HG02571 (cell line): ENCODE measurements around the gene PAWR.
"Not testable (repeated sequence)": the region's sequence is repeated elsewhere in the genome, so short reads cannot be mapped to it uniquely, and the experiment has no call there.

Experiments used
- ATAC-seq: cut with Tn5 transposase; IDR thresholded peaks from one replicate; pipeline ENCODE4 v1.9.1; 2021; ENCODE audit warnings: mild to moderate bottlenecking, moderate library complexity; ENCODE audit not compliant: unreplicated experiment

The PAWR gene

DNA sequence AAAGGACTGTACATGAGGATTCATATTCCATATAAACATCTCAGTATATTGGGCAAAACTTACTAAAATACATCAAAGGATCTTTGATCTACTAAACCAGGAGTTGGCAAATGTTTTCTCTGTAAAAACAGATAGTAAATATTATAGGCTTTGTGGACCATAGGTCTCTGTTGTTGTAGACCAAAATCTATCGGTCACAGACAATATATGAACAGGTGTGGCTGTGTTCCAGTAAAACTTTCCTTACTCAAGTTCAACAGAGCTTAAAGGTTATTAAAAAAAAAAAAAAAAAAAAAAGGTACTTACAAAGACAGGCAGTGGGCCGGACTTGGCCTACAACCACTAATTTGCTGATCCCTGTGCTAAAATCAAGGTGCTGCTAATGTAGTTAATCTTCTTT lies 40.3 kb downstream of the PAWR start:
- ATAC-seq: no peak

DNA sequence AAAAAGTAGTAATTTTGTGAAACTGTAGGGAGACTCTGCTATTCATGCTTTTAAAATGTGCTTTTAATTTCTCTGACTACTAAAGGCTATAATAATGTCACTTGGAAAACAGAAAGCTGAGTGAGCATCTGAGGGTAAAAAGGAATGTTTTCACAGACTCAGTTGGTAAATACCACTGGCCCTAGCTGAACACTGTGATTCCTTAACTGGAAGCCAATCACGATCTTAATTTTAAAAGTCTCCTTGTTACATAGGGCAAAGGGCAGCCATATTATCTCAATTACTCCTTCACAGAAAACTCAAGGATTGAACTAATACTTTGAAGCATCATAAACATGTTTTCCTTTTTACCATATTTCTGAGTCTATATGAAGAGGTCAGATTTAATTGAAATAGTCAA lies 41.9 kb downstream of the PAWR start:
- ATAC-seq: no peak

- ATAC-seq: not testable (repeated sequence)
Observed at GRCh38 chr12:79646843-79647242, 43.9 kb downstream of the PAWR start.

- peak; percentile 96 for ATAC-seq
Observed at GRCh38 chr12:79645235-79645630, 45.5 kb downstream of the PAWR start.

GRCh38 chr12:79644274-79645234 lies 46.2 kb downstream of the PAWR start:
- peak; percentile 12 for ATAC-seq

DNA sequence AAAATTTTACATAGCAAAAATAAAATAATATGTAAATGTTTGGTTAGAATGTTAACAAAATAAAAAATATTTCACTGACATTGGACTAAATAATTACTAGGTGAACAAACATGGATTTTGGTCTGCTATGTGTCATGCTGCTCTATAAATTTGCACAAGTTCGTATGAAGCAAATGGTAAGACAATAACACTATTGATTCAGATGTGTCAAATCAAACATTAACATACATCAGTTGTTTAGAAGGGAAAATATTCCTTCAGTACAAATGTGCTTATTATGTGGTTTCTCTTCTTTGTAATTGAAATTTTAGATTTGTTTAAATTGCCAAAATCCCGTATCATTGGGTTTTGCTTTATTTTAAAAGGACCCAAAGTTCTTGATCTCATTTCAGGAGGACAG lies 46.9 kb downstream of the PAWR start:
- no peak for ATAC-seq

- no peak for ATAC-seq
Observed at GRCh38 chr12:79638490-79638889, 52.3 kb downstream of the PAWR start.

DNA sequence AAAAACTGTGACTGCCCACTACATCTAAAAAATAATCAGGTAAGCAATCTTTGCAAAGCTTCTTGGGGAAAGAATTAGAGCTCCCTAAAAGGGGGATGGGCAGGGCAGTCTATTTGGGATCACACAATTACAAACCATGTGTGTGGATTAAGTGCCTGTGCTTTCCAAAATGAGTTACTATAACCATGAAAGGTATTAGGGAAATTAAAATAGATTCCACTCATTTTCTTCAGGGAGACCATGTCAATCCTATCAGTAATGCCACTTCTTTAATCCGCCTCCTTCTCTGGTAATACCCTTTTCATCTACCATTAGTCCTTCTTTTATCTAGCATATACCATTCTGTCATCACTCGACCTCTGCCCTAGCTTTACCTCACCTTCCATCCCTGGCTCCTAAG lies 53.7 kb downstream of the PAWR start:
- no peak for ATAC-seq

GRCh38 chr12:79635676-79636075 lies 55.1 kb downstream of the PAWR start:
- ATAC-seq: no peak

DNA sequence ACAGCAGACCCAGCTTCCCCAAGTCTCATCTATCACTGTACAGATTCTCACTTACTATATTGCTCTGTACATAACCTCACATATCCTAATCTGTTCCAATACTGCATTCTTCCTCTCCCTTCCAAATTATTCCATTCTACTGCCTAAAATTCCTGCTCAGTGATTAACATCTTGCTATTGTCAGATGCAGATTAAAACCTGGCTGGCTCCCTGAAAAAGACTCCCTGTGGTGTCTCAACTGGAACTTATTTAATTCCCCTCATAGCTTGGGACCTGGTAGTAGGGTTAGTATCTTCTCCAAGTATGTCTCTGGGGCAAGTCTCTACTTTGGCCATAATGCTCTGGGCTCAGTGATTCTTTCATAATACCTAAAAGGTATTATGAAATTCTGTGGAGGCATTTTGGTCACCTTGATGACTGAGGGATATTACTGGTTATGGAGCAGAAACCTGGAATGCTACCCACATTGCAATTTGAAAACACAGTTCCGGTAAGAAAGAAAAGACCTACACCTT lies 55.8 kb downstream of the PAWR start:
- no peak for ATAC-seq

DNA sequence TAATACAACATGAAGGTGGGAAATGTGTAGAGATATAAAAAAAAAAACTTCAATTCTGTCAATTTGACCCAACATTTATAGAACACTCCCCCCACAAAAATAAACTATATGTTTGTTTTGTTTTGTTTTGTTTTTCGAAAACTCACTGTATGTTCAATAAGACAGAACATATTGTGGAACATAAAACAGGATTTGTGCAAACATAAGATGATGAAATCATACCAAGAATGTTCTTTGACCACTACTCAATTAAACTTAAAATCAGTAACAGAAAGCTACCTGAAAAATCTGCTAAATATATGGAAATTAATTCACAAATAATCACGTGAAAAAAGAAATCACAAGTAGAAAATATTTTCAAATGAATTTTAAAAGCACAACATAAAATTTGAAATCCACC lies 61.2 kb downstream of the PAWR start:
- no peak for ATAC-seq

GRCh38 chr12:79626735-79627134 lies 64.0 kb downstream of the PAWR start:
- not testable (repeated sequence) for ATAC-seq

DNA sequence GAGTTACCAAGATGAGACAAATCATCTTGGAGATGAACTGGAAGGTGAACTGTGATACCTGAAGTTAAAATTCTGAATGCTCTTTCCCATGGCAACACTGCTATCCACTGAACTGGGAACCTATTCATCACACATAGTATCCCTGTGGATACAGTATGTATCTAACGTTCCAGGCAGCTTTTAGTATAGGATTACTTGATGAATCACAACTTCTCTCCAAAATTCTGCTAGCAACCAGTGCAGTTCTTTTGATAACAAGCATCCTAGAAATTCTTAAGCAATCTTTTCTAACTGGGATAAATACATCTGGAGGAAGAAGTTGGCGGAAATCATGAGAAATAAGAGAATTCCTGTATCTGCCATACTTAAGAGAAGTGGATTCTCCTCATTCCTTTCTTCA lies 66.4 kb downstream of the PAWR start:
- ATAC-seq: no peak

- no peak for ATAC-seq
Observed at GRCh38 chr12:79619872-79620562, 70.7 kb downstream of the PAWR start.

DNA sequence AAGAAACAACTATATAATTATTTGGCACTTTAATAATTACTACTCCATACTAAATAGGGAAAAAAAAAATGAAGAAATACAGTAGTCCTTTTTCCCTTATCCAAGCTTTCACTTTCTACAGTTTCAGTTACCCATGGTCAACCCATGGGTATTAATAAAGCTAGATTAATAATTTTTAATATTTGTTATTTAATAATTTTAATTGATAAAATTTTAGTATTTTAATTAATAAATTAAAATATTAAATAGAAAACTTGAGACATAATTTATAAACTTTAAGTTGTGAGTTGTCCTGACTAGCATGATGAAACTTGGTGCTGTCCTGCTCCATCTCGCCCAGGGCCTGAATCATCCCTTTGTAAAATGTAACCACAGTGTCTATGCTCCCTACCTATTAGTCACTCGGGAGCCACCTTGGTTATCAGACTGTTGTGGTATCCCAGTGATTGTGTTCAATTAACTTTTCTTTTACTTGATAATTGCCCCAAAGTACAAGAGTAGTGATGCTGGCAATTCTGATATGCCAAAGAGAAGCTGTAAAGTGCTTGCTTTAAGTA lies 71.8 kb downstream of the PAWR start:
- ATAC-seq: no peak

- ATAC-seq: no peak
Observed at GRCh38 chr12:79617696-79618095, 73.1 kb downstream of the PAWR start.

- peak; percentile 68 for ATAC-seq
Observed at GRCh38 chr12:79615596-79616560, 74.9 kb downstream of the PAWR start.

GRCh38 chr12:79614730-79615129 lies 76.0 kb downstream of the PAWR start:
- ATAC-seq: no peak

- no peak for ATAC-seq
Observed at GRCh38 chr12:79601908-79602307, 88.9 kb downstream of the PAWR start.

DNA sequence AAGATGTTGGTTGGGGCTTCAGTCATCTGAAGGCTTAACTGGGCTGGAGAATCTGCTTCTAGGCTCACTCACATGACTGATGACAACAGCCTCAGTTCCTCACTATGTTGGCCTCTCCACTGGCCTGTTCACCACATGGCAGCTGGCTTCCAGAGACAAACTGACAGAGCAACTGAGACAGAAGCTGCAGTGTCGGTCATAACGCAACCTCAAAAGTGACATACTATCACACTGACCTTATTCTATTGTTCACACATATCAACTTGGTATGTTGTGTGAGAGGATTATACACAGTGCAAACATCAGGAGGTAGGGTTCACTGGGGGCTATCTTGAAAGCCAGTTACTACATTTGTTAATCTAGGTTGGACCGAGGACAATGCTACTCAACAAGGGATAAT lies 92.9 kb downstream of the PAWR start:
- no peak for ATAC-seq
